HFF-Myc (cell line): Measurements from ENCODE around the gene GDPD5.

Source experiments
- DNase-seq: peaks from one replicate; pipeline ENCODE4 v3.0.0-alpha.2; 2011; ENCODE audit warnings: low read depth; ENCODE audit errors: extremely low read depth
- H3K4me3 ChIP-seq: replicated peaks from 2 replicates; pipeline ENCODE4 v1.5.1; 2011; ENCODE audit warnings: low read depth, mild to moderate bottlenecking, control low read depth, low read length
- TF ChIP-seq, protein P1 (sequence below): IDR thresholded peaks from 2 replicates; pipeline ENCODE4 v1.5.1; 2012; ENCODE audit warnings: mild to moderate bottlenecking, low read depth, low read length, control low read depth; ENCODE audit errors: missing control alignments

GDPD5 gene

DNA sequence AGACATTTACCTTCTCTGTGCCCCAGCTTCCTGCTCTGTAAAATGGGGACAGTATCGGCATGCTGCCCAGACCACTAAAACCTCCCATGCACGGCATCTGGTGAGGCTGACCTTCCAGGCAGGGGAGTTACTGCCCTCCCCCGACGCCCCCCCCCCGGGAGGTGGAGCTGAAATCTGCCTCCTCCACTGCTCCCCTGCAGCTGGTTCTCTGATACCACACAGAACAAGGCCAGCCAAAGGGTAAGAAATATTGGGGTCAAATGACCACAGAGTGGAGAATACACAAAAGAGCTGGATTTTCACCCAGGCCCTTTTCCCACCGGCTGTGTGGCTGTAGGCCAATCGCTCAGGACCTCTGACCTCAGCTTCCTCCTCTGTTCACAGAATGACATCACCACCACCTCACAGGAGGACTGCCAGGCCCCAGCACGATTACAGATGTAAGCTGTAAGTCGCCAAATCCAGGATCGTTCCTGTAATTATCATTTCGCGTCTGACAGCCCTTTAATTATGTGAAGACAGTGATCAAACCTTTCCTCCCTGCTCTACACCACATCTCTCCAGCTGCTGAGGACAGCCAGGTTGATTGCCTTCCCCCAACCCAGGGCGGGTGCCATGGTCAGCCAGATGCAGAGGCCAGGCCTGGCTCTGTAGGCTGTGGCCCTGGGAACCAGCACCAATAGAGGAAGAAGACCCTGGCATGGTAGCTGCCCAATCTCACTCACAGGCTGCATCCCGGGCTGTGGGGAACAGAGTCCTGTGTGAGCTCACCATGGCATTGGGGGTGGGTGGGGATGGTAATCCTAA is 57.0 kb downstream of the GDPD5 start:
- H3K4me3 ChIP-seq: no peak overlapping the region
- DNase-seq: peak; percentile 59
- TF ChIP-seq, protein P1, sequence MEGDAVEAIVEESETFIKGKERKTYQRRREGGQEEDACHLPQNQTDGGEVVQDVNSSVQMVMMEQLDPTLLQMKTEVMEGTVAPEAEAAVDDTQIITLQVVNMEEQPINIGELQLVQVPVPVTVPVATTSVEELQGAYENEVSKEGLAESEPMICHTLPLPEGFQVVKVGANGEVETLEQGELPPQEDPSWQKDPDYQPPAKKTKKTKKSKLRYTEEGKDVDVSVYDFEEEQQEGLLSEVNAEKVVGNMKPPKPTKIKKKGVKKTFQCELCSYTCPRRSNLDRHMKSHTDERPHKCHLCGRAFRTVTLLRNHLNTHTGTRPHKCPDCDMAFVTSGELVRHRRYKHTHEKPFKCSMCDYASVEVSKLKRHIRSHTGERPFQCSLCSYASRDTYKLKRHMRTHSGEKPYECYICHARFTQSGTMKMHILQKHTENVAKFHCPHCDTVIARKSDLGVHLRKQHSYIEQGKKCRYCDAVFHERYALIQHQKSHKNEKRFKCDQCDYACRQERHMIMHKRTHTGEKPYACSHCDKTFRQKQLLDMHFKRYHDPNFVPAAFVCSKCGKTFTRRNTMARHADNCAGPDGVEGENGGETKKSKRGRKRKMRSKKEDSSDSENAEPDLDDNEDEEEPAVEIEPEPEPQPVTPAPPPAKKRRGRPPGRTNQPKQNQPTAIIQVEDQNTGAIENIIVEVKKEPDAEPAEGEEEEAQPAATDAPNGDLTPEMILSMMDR: no peak

DNA sequence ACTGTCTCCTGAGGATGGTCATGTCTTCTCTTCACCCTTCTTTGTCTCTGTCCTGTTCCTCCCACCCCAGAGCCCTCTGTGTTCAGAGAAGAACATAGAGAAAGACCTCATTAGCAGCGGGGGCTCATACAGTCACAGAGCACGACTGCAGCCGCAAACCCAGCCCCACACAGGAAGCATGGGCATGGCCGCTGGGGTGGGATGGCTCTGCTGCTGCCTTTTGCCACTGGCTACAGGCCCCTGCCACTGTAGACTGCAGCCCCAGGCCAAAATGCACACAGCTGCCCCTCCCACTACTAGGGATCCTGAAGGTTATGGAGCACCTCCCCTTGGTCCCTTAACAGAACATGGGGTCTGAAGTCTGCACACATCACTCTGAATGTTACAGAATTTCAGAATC is 57.9 kb downstream of the GDPD5 start:
- H3K4me3 ChIP-seq: no peak overlapping the region
- TF ChIP-seq, protein P1: no peak
- no peak for DNase-seq

DNA sequence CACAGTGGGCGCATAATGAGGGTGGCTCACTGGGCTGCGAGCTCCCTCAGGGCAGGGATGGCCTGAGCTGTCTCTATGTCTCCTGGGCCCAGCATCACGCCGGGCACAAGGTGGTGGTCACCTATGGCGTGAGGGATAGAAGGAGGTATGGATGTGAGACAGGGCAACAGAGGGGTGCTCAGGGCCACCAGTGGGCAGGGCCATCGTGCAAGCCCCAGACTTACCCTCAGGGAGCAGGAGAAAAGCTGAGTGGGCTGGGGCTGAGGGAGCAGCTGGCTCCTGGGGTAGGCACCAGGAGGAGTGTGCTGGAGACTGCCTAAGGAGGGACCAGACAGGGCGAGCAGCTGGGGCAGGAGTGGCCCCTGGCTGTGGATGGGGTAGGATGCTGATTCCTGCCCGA is 58.4 kb downstream of the GDPD5 start:
- H3K4me3 ChIP-seq: no peak overlapping the region
- TF ChIP-seq, protein P1: no peak
- DNase-seq: no peak

DNA sequence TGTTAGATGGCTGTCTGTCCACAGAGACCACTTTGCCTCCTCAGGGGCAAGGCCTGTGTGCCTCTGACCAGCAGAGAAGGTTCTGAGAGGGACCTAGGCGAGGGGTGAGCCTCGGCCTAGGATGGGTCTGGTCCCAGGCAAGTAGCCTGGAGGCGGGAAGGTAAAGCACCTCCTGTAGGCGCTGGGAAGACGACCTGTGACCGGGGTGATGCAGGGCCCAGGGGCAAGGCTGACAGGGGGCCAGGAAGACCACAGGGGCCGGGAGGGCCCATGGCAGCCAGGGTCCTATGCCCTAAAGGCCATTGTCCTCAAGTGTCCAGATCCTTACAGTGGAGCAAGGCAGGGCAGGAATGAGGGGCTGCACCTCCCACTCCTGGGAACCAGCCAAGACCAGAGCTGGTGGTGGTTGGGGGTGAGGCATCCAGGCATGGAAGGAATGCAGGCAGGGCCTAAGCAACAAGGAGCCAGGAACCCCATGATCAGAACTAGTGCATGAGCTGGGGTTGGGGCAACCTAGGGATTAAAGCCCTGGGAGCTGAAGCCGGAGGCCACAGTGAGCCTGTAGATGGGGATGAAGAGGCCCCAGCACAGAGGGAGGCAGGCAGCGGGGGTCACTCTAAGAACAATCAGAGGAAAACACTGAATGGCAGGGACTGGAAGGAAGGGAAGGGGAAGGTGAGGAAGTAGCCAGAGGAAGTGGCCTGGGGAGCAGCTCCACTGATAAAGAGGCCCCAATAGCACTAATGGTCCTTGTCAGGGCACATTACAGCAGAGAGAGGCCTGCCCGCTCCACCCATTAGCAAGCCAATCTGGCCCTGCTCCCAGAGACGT is 59.8 kb downstream of the GDPD5 start:
- no peak overlapping the region for H3K4me3 ChIP-seq
- DNase-seq: no peak
- TF ChIP-seq, protein P1: no peak

DNA sequence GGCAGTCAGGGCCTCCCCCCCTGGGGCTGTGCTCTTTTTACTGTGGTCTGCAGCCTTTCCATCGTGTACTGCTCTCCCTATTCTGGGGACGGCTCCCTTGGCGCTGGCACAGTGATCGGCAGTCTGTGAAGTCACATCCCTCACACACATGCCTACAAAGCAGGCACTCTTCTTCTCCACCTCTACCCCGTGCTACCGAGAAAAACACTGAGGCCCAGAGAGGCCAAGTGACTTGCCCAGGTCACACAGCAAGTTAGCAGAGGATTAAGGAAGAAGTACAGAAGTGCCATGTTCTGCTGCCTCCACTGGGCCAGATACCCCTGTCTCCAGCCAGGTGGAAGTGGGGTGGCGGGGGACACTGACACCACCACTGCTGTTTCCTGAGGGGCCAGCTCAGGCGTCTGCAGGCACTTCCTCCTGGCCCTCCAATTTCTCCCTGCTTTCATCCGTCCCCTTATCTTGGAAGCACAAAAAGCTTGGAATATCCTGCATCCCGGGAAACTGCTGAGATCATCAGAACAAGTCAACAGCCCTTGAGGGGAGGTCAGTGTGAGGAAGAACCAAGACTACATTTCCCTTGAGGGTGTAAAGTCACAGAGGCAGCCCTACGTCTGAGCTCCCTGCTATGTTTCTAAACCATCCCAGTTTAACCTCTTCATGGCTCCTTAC is 62.5 kb downstream of the GDPD5 start:
- no peak for DNase-seq
- H3K4me3 ChIP-seq: no peak overlapping the region
- TF ChIP-seq, protein P1: no peak

DNA sequence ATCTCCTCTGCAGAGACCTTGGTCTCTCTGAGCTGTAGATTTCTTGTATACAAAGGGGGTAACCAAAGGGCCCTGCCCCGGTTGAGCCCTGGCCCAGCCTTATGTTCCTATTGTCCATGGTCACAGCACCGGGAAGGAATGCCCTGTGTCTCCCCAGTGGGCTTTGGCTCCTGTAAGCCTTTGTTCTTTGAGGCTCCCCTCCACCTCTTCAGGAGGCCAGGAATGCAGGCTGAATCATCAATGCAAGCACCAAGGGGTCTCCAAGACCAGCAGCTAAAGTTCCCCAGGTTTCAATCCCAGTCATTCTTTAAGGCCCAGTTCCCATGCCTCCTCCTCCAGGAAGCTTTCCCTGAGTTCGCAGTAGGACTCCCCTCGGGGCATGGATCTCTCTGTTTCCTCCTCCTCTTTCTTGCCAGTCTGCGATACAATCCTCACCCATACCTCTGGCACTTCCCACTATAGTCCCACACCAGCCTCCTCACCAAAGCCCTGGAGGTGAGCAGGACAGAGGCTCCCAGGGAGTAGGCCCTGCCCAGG is 63.6 kb downstream of the GDPD5 start:
- no peak overlapping the region for H3K4me3 ChIP-seq
- TF ChIP-seq, protein P1: no peak
- no peak for DNase-seq
